Panc1 (cell line): ENCODE results near the gene LONP1. TPM values are rescaled to one million over a fixed set of nuclear protein-coding genes. Genes with fewer than 3 reads are reported as not detected.

Source experiments
- ATAC-seq: fragments of 200-7000 bp; cut with Tn5 transposase; 2 replicates; pipeline ENCODE4 v1.9.1; 2020; ENCODE audit warnings: mild to moderate bottlenecking, moderate library complexity
- BruUV-seq: library from RNA; stranded (reverse); fragments of 400-500 nt; replicated peaks from 2 replicates; lab custom pipeline; 2021; lab: Mats Ljungman, UMichigan
- CTCF ChIA-PET: fragments of 300-600 bp; sonication (Branson Sonifier 250); formaldehyde crosslinking; loops from one replicate; lab custom pipeline; 2022; ENCODE audit warnings: antibody characterized with exemption; lab: Charles Lee
- POLR2A ChIA-PET: fragments of 300-600 bp; sonication (Branson Sonifier 250); formaldehyde crosslinking; loops from one replicate; lab custom pipeline; 2022; ENCODE audit warnings: antibody characterized with exemption; lab: Charles Lee
- DNase-seq: peaks from one replicate; pipeline ENCODE4 v3.0.0-alpha.2; 2010; ENCODE audit warnings: low read depth, low spot score
- H3K27ac ChIP-seq: 2 replicates; pipeline ENCODE4 v1.5.1; 2011; ENCODE audit warnings: mild to moderate bottlenecking, low read length, inconsistent platforms
- H3K27me3 ChIP-seq: fragments of 200-500 bp; sonication (Bioruptor generic); 2 replicates; pipeline ENCODE4 v1.6.0; 2014; ENCODE audit warnings: low read length, inconsistent platforms; ENCODE audit not compliant: control insufficient read depth, insufficient read depth
- H3K36me3 ChIP-seq: fragments of 200-500 bp; sonication (Bioruptor generic); 2 replicates; pipeline ENCODE4 v1.5.1; 2014; ENCODE audit warnings: inconsistent platforms, mild to moderate bottlenecking, low read length, moderate library complexity; ENCODE audit not compliant: control insufficient read depth, insufficient read depth
- H3K4me1 ChIP-seq: 2 replicates; pipeline ENCODE4 v1.5.1; 2011; ENCODE audit warnings: inconsistent platforms, mild to moderate bottlenecking, low read length, moderate library complexity; ENCODE audit not compliant: control insufficient read depth, insufficient read depth
- H3K4me3 ChIP-seq, 2 experiments: 2 replicates each; pipeline ENCODE4 v1.5.1; 2011 to 2012; ENCODE audit warnings: low read depth in 2 of 2, low read length in 2 of 2, mild to moderate bottlenecking in 2 of 2, inconsistent platforms in 1 of 2, moderate library complexity in 1 of 2
- H3K9me3 ChIP-seq: fragments of 200-500 bp; sonication (Bioruptor generic); 2 replicates; pipeline ENCODE4 v1.5.1; 2014; ENCODE audit warnings: low read depth, mild to moderate bottlenecking, inconsistent platforms, low read length, moderate library complexity; ENCODE audit not compliant: control insufficient read depth, insufficient read depth
- POLR2AphosphoS5 ChIP-seq: IDR thresholded peaks from 2 replicates; pipeline ENCODE4 v1.6.1; 2012; ENCODE audit warnings: mild to moderate bottlenecking, low read depth, low read length, moderate library complexity
- REST ChIP-seq, 2 experiments: IDR thresholded peaks; 2 replicates each; pipeline ENCODE4 v1.6.1; 2011 to 2012; ENCODE audit warnings: low read depth in 2 of 2, control low read depth in 1 of 2, low read length in 1 of 2, mild to moderate bottlenecking in 1 of 2, moderate library complexity in 1 of 2; ENCODE audit not compliant: insufficient read depth in 1 of 2
- SIN3A ChIP-seq: IDR thresholded peaks from 2 replicates; pipeline ENCODE4 v1.6.1; 2012; ENCODE audit warnings: low read depth, mild to moderate bottlenecking, low read length, moderate library complexity, borderline replicate concordance; ENCODE audit not compliant: insufficient read depth
- TCF7L2 ChIP-seq: IDR thresholded peaks from 2 replicates; pipeline ENCODE4 v1.6.1; 2011; ENCODE audit warnings: mild to moderate bottlenecking, low read depth, low read length, inconsistent platforms
- in situ Hi-C: cut with HindIII; loops from 2 replicates; pipeline ENCODE4 v1.10.0; 2016; ENCODE audit warnings: low sequenced_read_pairs, low pct_unique_long_range_greater_than_20kb
- intact Hi-C: fragments of 100-400 bp; cut with micrococcal nuclease; formaldehyde crosslinking; loops from one replicate; pipeline ENCODE4 v1.10.0; 2022; ENCODE audit not compliant: unreplicated experiment
- total RNA-seq: library from RNA; stranded (reverse); gene quantifications from one replicate; pipeline ENCODE4 v1.2.1, GENCODE V29; 2021; ENCODE audit not compliant: unreplicated experiment
- TF ChIP-seq, protein P1 (sequence below): fragments of 450-650 bp; IDR thresholded peaks from 2 replicates; pipeline ENCODE4 v1.5.1; 2017; ENCODE audit warnings: mild to moderate bottlenecking

LONP1 gene
- total RNA-seq, 1 experiment from 2014 or later, result 93.0 TPM

DNA sequence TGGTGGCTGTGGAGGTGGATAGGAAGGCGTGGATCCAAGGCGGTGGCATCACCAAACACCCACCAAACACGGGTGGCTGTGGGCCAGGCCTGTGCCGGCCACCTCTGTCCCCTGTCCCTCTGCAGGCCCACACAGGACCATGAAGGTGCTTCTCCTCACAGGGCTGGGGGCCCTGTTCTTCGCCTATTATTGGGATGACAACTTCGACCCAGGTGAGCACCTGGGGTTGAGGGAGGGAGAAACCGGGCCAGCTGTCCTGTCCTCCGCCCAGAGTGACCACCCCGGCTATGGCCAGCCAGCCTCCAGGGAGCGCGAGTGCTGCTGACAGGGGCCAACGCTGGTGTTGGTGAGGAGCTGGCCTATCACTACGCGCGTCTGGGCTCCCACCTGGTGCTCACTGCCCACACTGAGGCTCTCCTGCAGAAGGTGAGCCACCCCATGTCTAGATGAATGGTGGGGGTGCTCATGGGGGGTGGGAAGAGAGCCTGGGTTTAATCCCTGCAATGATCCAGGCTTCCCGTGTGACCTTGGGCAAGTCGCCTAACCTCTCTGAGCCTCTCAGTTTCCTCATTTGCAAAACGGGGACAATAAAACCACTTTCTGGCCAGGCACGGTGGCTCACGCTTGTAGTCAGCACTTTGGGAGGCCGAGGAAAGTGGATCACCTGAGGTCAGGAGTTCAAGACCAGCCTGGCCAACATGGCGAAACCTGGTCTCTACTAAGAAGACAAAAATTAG lies 35.1 kb downstream of the LONP1 start:
- Histone ChIP-seq H3K27ac (no peak overlapping the region), H3K36me3 (peaks cover 3% of the 10 kb centered on the region; the same call in 1 of the 2 replicates), H3K9me3 (no peaks in the 10 kb centered on the region), H3K4me1 (no peaks in the 10 kb centered on the region), H3K27me3 (no peaks in the 10 kb centered on the region), H3K4me3 (no peak overlapping the region)
- ATAC-seq (no peak), DNase-seq (no peak)
- intact Hi-C loops (no loop called here), in situ Hi-C loops (no loop called here)
- ChIA-PET CTCF (no interaction called here), POLR2A (no interaction called here)
- no TSS peak for BruUV-seq
- no peak for TF ChIP-seq TCF7L2
- no peak for TF ChIP-seq SIN3A
- no peak for TF ChIP-seq POLR2AphosphoS5
- no peak for TF ChIP-seq REST (IDR thresholded peaks at IDR 0.05; ENCODE audit: insufficient read depth in 1 of 2, low read depth in 2 of 2, low read length in 1 of 2)
- TF ChIP-seq, protein P1, sequence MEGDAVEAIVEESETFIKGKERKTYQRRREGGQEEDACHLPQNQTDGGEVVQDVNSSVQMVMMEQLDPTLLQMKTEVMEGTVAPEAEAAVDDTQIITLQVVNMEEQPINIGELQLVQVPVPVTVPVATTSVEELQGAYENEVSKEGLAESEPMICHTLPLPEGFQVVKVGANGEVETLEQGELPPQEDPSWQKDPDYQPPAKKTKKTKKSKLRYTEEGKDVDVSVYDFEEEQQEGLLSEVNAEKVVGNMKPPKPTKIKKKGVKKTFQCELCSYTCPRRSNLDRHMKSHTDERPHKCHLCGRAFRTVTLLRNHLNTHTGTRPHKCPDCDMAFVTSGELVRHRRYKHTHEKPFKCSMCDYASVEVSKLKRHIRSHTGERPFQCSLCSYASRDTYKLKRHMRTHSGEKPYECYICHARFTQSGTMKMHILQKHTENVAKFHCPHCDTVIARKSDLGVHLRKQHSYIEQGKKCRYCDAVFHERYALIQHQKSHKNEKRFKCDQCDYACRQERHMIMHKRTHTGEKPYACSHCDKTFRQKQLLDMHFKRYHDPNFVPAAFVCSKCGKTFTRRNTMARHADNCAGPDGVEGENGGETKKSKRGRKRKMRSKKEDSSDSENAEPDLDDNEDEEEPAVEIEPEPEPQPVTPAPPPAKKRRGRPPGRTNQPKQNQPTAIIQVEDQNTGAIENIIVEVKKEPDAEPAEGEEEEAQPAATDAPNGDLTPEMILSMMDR, result no peak

DNA sequence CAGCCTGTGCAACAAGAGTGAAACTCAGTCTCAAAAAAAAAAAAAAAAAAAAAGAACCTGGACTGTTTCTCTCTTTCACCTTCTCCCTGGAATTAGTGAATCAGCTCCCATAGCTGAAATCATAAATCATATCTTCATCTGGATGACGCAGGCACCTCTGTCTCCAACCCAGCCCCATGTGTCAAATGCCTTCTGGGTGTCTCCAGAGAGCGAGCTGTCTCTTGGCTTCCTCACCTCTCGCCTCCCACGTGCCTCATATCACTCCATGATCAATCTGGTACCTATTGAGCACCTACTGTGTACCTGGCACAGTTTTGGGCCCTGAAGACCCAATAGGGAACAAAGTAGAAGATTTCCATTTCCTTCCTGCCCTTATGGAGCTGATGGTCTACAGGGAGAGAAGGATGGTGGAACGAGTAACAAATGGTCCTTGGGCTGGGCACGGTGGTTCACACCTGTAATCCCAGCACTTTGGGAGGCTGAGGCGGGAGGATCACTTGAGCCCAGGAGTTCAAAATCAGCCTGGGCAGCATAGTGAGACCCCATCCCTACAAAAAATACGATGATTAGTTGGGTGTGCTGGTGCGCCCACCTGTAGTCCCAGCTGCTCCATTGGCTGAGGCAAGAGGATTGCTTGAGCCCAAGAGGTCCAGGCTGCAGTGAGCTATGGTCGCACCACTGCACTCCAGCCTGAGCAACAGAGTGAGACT lies 36.6 kb downstream of the LONP1 start:
- in situ Hi-C loops, result no loop called here
- ChIA-PET POLR2A (no interaction called here), CTCF (no interaction called here)
- DNase-seq (no peak), ATAC-seq (no peak)
- BruUV-seq, result no TSS peak
- Histone ChIP-seq H3K4me3 (no peak overlapping the region), H3K4me1 (no peaks in the 10 kb centered on the region), H3K9me3 (no peaks in the 10 kb centered on the region), H3K36me3 (peaks cover 5% of the 10 kb centered on the region; the same call in 1 of the 2 replicates), H3K27ac (no peak overlapping the region), H3K27me3 (no peaks in the 10 kb centered on the region)
- TF ChIP-seq TCF7L2 (no peak), POLR2AphosphoS5 (no peak), SIN3A (no peak), REST (IDR thresholded peaks at IDR 0.05; ENCODE audit: insufficient read depth in 1 of 2, low read depth in 2 of 2, low read length in 1 of 2) (no peak)
- TF ChIP-seq, protein P1, result no peak
- intact Hi-C loops, result no loop called here
